ENCODE data around the gene MOCS1.
A peak's percentile ranks its signal among the peaks of the same experiment; 100 is the strongest.
"Not testable (repeated sequence)": the region's sequence is repeated elsewhere in the genome, so short reads cannot be mapped to it uniquely, and the experiment has no call there.

MOCS1 gene

GRCh38 chr6:39934131-39934757, at the start of gene MOCS1:
MOCS1 (minus strand) TSS chr6:39934462; CDS start chr6:39934417, 45 bp downstream.
- DNase-seq (ENCODE audit: low read depth in 3 of 3): peak; percentile 5 to 52 (median 12)

GRCh38 chr6:39984051-39984450, 49.8 kb upstream of the MOCS1 start:
- DNase-seq (ENCODE audit: low read depth in 3 of 3): no peak

GRCh38 chr6:39983193-39983592, 48.9 kb upstream of the MOCS1 start:
- DNase-seq (ENCODE audit: low read depth in 3 of 3): no peak

- no peak for DNase-seq (ENCODE audit: low read depth in 3 of 3)
These were observed 48.5 kb upstream of the MOCS1 start for GRCh38 chr6:39982720-39983119.

- DNase-seq (ENCODE audit: low read depth in 3 of 3): no peak
These were observed 46.7 kb upstream of the MOCS1 start for GRCh38 chr6:39980839-39981580.

GRCh38 chr6:39979461-39980328, 45.4 kb upstream of the MOCS1 start:
- no peak for DNase-seq (ENCODE audit: low read depth in 3 of 3)

GRCh38 chr6:39978240-39978639, 44.0 kb upstream of the MOCS1 start:
- no peak for DNase-seq (ENCODE audit: low read depth in 3 of 3)

- no peak for DNase-seq (ENCODE audit: low read depth in 3 of 3)
These were observed 39.4 kb upstream of the MOCS1 start for GRCh38 chr6:39973661-39974060.

GRCh38 chr6:39972717-39973116, 38.5 kb upstream of the MOCS1 start:
- not testable (repeated sequence) for DNase-seq (ENCODE audit: low read depth in 3 of 3)

GRCh38 chr6:39971131-39971530, 36.9 kb upstream of the MOCS1 start:
- not testable (repeated sequence) for DNase-seq (ENCODE audit: low read depth in 3 of 3)

- DNase-seq (ENCODE audit: low read depth in 3 of 3): no peak
These were observed 31.5 kb upstream of the MOCS1 start for GRCh38 chr6:39965751-39966150.

- no peak for DNase-seq (ENCODE audit: low read depth in 3 of 3)
These were observed 30.3 kb upstream of the MOCS1 start for GRCh38 chr6:39964530-39964929.

GRCh38 chr6:39964094-39964493, 29.8 kb upstream of the MOCS1 start:
- DNase-seq (ENCODE audit: low read depth in 3 of 3): no peak

- no peak for DNase-seq (ENCODE audit: low read depth in 3 of 3)
These were observed 28.6 kb upstream of the MOCS1 start for GRCh38 chr6:39962831-39963230.

- DNase-seq (ENCODE audit: low read depth in 3 of 3): no peak
These were observed 26.9 kb upstream of the MOCS1 start for GRCh38 chr6:39961178-39961577.

GRCh38 chr6:39958947-39959346, 24.7 kb upstream of the MOCS1 start:
- no peak for DNase-seq (ENCODE audit: low read depth in 3 of 3)

- no peak for DNase-seq (ENCODE audit: low read depth in 3 of 3)
These were observed 22.7 kb upstream of the MOCS1 start for GRCh38 chr6:39956936-39957335.

- no peak for DNase-seq (ENCODE audit: low read depth in 3 of 3)
These were observed 18.9 kb upstream of the MOCS1 start for GRCh38 chr6:39953076-39953618.

- DNase-seq (ENCODE audit: low read depth in 3 of 3): no peak
These were observed 17.9 kb upstream of the MOCS1 start for GRCh38 chr6:39952167-39952566.

- DNase-seq (ENCODE audit: low read depth in 3 of 3): no peak
These were observed 17.5 kb upstream of the MOCS1 start for GRCh38 chr6:39951716-39952115.

- DNase-seq (ENCODE audit: low read depth in 3 of 3): no peak
These were observed 16.9 kb upstream of the MOCS1 start for GRCh38 chr6:39951191-39951590.

- DNase-seq (ENCODE audit: low read depth in 3 of 3): no peak
These were observed 16.0 kb upstream of the MOCS1 start for GRCh38 chr6:39950125-39950720.

Measured in stimulated activated CD4-positive, alpha-beta T cell treated with anti-CD3 and anti-CD28 coated beads, TNF-alpha, amount 100 ng/mL, for 24 hours (primary cell).